HEK293 (cell line): ENCODE measurements around the gene MLN.

Experiments
- CTCF ChIA-PET: fragments of 350-600 bp; formaldehyde crosslinking; extraction: SDS; loops from one replicate; lab custom pipeline; 2021; ENCODE audit warnings: antibody characterized with exemption; lab: Yijun Ruan, JAX
- POLR2A ChIA-PET: fragments of 300-600 bp; formaldehyde crosslinking; extraction: SDS; loops from one replicate; lab custom pipeline; 2020; ENCODE audit warnings: antibody characterized with exemption, inconsistent platforms; lab: Yijun Ruan, JAX
- H3K27ac ChIP-seq: fragments of 200-500 bp; sonication (Bioruptor generic); 2 replicates; pipeline ENCODE4 v1.5.1; 2014; ENCODE audit warnings: low read depth, low read length, control low read depth, inconsistent platforms; ENCODE audit errors: extremely low read depth
- H3K36me3 ChIP-seq, 2 experiments: fragments of 200-500 bp in 1 of 2; sonication (Bioruptor generic) in 1 of 2; 1 replicate in 1 of 2; 2 replicates in 1 of 2; pipeline ENCODE4 v1.5.1; 2014 to 2017; ENCODE audit warnings: inconsistent platforms in 2 of 2, low read length in 2 of 2; ENCODE audit not compliant: control insufficient read depth in 2 of 2, insufficient read depth in 1 of 2
- H3K4me1 ChIP-seq: fragments of 200-500 bp; sonication (Bioruptor generic); 2 replicates; pipeline ENCODE4 v1.5.1; 2014; ENCODE audit warnings: mild to moderate bottlenecking, low read length, inconsistent platforms; ENCODE audit not compliant: control insufficient read depth, insufficient read depth
- H3K4me3 ChIP-seq: 2 replicates; pipeline ENCODE4 v1.5.1; 2011; ENCODE audit warnings: low read depth, mild to moderate bottlenecking, control low read depth, low read length, moderate library complexity
- H3K9me3 ChIP-seq: fragments of 200-500 bp; sonication (Bioruptor generic); 2 replicates; pipeline ENCODE4 v1.5.1; 2014; ENCODE audit warnings: low read depth, low read length, inconsistent platforms; ENCODE audit not compliant: control insufficient read depth, insufficient read depth
- EGR2 ChIP-seq: fragments of 450-650 bp; formaldehyde crosslinking; IDR thresholded peaks from 2 replicates; pipeline ENCODE4 v1.5.1; 2016; ENCODE audit warnings: low read depth, missing biosample characterization, missing genetic modification characterization
- FEZF1 ChIP-seq: fragments of 450-650 bp; formaldehyde crosslinking; IDR thresholded peaks from 2 replicates; pipeline ENCODE4 v1.5.1; 2016; ENCODE audit warnings: missing biosample characterization, missing genetic modification characterization
- GLIS2 ChIP-seq: fragments of 450-650 bp; formaldehyde crosslinking; IDR thresholded peaks from 2 replicates; pipeline ENCODE4 v1.5.1; 2016; ENCODE audit warnings: missing biosample characterization, missing genetic modification characterization
- OSR2 ChIP-seq: fragments of 450-650 bp; formaldehyde crosslinking; IDR thresholded peaks from 2 replicates; pipeline ENCODE4 v1.5.1; 2016; ENCODE audit warnings: missing biosample characterization, missing genetic modification characterization
- PRDM6 ChIP-seq: fragments of 450-650 bp; formaldehyde crosslinking; IDR thresholded peaks from 2 replicates; pipeline ENCODE4 v1.5.1; 2017; ENCODE audit warnings: missing biosample characterization, missing genetic modification characterization
- TCF7L2 ChIP-seq: IDR thresholded peaks from 2 replicates; pipeline ENCODE4 v1.6.1; 2011; ENCODE audit warnings: low read depth, mild to moderate bottlenecking, inconsistent platforms, low read length, moderate library complexity, borderline replicate concordance
- WT1 ChIP-seq: fragments of 450-650 bp; formaldehyde crosslinking; IDR thresholded peaks from 2 replicates; pipeline ENCODE4 v1.5.1; 2016; ENCODE audit warnings: missing biosample characterization, missing genetic modification characterization
- ZBTB17 ChIP-seq: fragments of 450-650 bp; formaldehyde crosslinking; IDR thresholded peaks from 2 replicates; pipeline ENCODE4 v1.5.1; 2016; ENCODE audit warnings: missing biosample characterization, missing genetic modification characterization
- ZBTB7A ChIP-seq: fragments of 450-650 bp; formaldehyde crosslinking; IDR thresholded peaks from 2 replicates; pipeline ENCODE4 v1.5.1; 2016; ENCODE audit warnings: low read depth, missing biosample characterization, missing genetic modification characterization
- ZEB2 ChIP-seq: fragments of 450-650 bp; formaldehyde crosslinking; IDR thresholded peaks from 2 replicates; pipeline ENCODE4 v1.5.1; 2016; ENCODE audit warnings: missing biosample characterization, missing genetic modification characterization
- ZNF133 ChIP-seq: fragments of 450-650 bp; formaldehyde crosslinking; IDR thresholded peaks from 2 replicates; pipeline ENCODE4 v1.5.1; 2016; ENCODE audit warnings: missing biosample characterization, missing genetic modification characterization
- ZNF19 ChIP-seq: fragments of 450-650 bp; formaldehyde crosslinking; IDR thresholded peaks from 2 replicates; pipeline ENCODE4; 2016; ENCODE audit warnings: missing biosample characterization, missing genetic modification characterization, low read depth
- ZNF354C ChIP-seq: fragments of 450-650 bp; formaldehyde crosslinking; IDR thresholded peaks from 2 replicates; pipeline ENCODE4 v1.5.1; 2016; ENCODE audit warnings: missing biosample characterization, missing genetic modification characterization, low read depth, borderline replicate concordance
- ZNF37A ChIP-seq: fragments of 450-650 bp; IDR thresholded peaks from 2 replicates; pipeline ENCODE4 v1.5.1; 2018; ENCODE audit warnings: missing biosample characterization, missing genetic modification characterization
- ZNF394 ChIP-seq: fragments of 450-650 bp; formaldehyde crosslinking; IDR thresholded peaks from 2 replicates; pipeline ENCODE4 v1.5.1; 2016; ENCODE audit warnings: missing biosample characterization, missing genetic modification characterization, mild to moderate bottlenecking, moderate library complexity, borderline replicate concordance
- ZNF48 ChIP-seq: fragments of 450-650 bp; formaldehyde crosslinking; IDR thresholded peaks from 2 replicates; pipeline ENCODE4 v1.5.1; 2016; ENCODE audit warnings: missing biosample characterization, missing genetic modification characterization
- ZNF518A ChIP-seq: fragments of 450-650 bp; formaldehyde crosslinking; conservative IDR thresholded peaks from 2 replicates; pipeline ENCODE4 v1.5.1; 2016; ENCODE audit warnings: low read depth, missing biosample characterization, missing genetic modification characterization
- ZNF558 ChIP-seq: fragments of 450-650 bp; formaldehyde crosslinking; IDR thresholded peaks from 2 replicates; pipeline ENCODE4 v1.5.1; 2016; ENCODE audit warnings: missing biosample characterization, missing genetic modification characterization
- ZNF596 ChIP-seq: fragments of 450-650 bp; IDR thresholded peaks from 2 replicates; pipeline ENCODE4 v1.5.0; 2018; ENCODE audit warnings: missing biosample characterization, mild to moderate bottlenecking, missing genetic modification characterization, moderate library complexity
- ZNF621 ChIP-seq: fragments of 450-650 bp; formaldehyde crosslinking; IDR thresholded peaks from 2 replicates; pipeline ENCODE4 v1.5.1; 2017; ENCODE audit warnings: missing biosample characterization, missing genetic modification characterization
- ZNF624 ChIP-seq: fragments of 450-650 bp; formaldehyde crosslinking; IDR thresholded peaks from 2 replicates; pipeline ENCODE4 v1.5.1; 2017; ENCODE audit warnings: missing biosample characterization, missing genetic modification characterization
- ZNF664 ChIP-seq: fragments of 450-650 bp; formaldehyde crosslinking; IDR thresholded peaks from 2 replicates; pipeline ENCODE4 v1.5.1; 2016; ENCODE audit warnings: missing biosample characterization, missing genetic modification characterization
- ZNF677 ChIP-seq: fragments of 450-650 bp; IDR thresholded peaks from 2 replicates; pipeline ENCODE4 v1.5.0; 2018; ENCODE audit warnings: missing biosample characterization, mild to moderate bottlenecking, missing genetic modification characterization, moderate library complexity
- ZNF701 ChIP-seq: fragments of 450-650 bp; formaldehyde crosslinking; IDR thresholded peaks from 2 replicates; pipeline ENCODE4 v1.5.1; 2016; ENCODE audit warnings: missing biosample characterization, missing genetic modification characterization
- ZNF747 ChIP-seq: fragments of 450-650 bp; formaldehyde crosslinking; IDR thresholded peaks from 2 replicates; pipeline ENCODE4 v1.5.1; 2016; ENCODE audit warnings: missing biosample characterization, missing genetic modification characterization
- ZNF777 ChIP-seq: fragments of 450-650 bp; formaldehyde crosslinking; IDR thresholded peaks from 2 replicates; pipeline ENCODE4 v1.5.1; 2017; ENCODE audit warnings: missing biosample characterization, missing genetic modification characterization, borderline replicate concordance
- TF ChIP-seq, protein P1 (sequence below): fragments of 450-650 bp; formaldehyde crosslinking; IDR thresholded peaks from 2 replicates; pipeline ENCODE4 v1.5.1; 2016; ENCODE audit warnings: missing biosample characterization, missing genetic modification characterization
- TF ChIP-seq, protein P2 (sequence below): fragments of 450-650 bp; formaldehyde crosslinking; IDR thresholded peaks from 2 replicates; pipeline ENCODE4 v1.5.1; 2016; ENCODE audit warnings: missing biosample characterization, missing genetic modification characterization
- TF ChIP-seq, protein P3 (sequence below): fragments of 450-650 bp; formaldehyde crosslinking; IDR thresholded peaks from 2 replicates; pipeline ENCODE4 v1.5.1; 2016; ENCODE audit warnings: missing biosample characterization, missing genetic modification characterization

The MLN gene

DNA sequence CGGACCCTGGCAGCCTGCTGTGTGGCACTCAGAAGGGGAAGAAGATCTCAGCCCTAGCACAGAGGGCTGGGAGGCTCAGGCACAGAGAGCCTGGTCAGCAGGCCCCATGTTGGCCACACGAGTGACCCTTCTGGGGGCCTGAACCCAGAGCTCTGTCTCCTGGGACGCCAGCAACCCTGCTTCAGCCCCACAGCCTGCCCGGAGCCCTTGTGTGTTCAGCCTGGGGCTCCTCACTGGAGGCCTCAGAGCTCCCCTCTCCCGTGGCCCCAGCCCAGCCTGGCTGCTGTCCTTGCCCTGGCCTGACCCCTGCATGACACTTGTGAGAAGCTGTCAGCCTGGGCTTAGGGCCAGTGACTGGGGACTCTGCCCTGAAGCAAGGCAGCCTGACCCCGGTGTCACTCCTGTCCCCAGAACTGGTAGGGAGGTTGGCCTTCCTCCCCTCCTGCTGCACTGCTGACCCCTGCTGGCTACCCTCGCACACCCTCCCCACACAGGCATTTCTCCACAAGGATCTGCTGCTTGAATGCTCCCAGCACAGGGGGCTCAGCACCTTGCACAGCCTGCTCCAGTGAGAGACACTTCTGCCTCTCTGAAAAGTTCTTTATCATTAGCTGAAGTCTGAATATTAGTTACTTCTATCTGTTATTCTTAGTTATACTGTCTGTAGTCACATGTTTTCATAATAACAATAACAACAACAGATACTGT, 41.7 kb downstream of the MLN start (continued):
- TF ChIP-seq ZNF133 (tag by site-specific recombination) (no peak), FEZF1 (no peak), ZNF37A (no peak), TCF7L2 (no peak), EGR2 (tag by site-specific recombination) (no peak), ZBTB7A (tag by site-specific recombination) (no peak), ZNF19 (tag by site-specific recombination) (no peak), ZBTB17 (tag by site-specific recombination) (peak; percentile 17; the same call in 1 of the 2 replicates), PRDM6 (tag by site-specific recombination) (no peak), ZNF558 (tag by site-specific recombination) (no peak), OSR2 (tag by site-specific recombination) (no peak), ZNF624 (tag by site-specific recombination) (no peak), WT1 (peak; percentile 65), ZNF621 (tag by site-specific recombination) (no peak), ZNF777 (tag by site-specific recombination) (no peak), ZNF747 (no peak), ZNF596 (tag by site-specific recombination) (no peak)
- TF ChIP-seq, protein P1, sequence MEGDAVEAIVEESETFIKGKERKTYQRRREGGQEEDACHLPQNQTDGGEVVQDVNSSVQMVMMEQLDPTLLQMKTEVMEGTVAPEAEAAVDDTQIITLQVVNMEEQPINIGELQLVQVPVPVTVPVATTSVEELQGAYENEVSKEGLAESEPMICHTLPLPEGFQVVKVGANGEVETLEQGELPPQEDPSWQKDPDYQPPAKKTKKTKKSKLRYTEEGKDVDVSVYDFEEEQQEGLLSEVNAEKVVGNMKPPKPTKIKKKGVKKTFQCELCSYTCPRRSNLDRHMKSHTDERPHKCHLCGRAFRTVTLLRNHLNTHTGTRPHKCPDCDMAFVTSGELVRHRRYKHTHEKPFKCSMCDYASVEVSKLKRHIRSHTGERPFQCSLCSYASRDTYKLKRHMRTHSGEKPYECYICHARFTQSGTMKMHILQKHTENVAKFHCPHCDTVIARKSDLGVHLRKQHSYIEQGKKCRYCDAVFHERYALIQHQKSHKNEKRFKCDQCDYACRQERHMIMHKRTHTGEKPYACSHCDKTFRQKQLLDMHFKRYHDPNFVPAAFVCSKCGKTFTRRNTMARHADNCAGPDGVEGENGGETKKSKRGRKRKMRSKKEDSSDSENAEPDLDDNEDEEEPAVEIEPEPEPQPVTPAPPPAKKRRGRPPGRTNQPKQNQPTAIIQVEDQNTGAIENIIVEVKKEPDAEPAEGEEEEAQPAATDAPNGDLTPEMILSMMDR (tag by site-specific recombination) = peak; percentile 95
- TF ChIP-seq, protein P2, sequence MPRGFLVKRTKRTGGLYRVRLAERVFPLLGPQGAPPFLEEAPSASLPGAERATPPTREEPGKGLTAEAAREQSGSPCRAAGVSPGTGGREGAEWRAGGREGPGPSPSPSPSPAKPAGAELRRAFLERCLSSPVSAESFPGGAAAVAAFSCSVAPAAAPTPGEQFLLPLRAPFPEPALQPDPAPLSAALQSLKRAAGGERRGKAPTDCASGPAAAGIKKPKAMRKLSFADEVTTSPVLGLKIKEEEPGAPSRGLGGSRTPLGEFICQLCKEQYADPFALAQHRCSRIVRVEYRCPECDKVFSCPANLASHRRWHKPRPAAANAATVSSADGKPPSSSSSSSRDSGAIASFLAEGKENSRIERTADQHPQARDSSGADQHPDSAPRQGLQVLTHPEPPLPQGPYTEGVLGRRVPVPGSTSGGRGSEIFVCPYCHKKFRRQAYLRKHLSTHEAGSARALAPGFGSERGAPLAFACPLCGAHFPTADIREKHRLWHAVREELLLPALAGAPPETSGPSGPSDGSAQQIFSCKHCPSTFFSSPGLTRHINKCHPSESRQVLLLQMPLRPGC (tag by site-specific recombination) = no peak
- TF ChIP-seq, protein P3, sequence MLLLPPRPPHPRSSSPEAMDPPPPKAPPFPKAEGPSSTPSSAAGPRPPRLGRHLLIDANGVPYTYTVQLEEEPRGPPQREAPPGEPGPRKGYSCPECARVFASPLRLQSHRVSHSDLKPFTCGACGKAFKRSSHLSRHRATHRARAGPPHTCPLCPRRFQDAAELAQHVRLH (tag by site-specific recombination) = peak; percentile 79; the same call in 1 of the 2 replicates
- TF ChIP-seq, all 188 proteins: peak for 10

- no peak overlapping the region for H3K4me3 ChIP-seq
- TF ChIP-seq ZNF48 (tag by site-specific recombination) (no peak), ZNF518A (tag by site-specific recombination) (no peak), ZNF664 (tag by site-specific recombination) (no peak), ZEB2 (tag by site-specific recombination) (no peak), GLIS2 (tag by site-specific recombination) (no peak), ZNF677 (tag by site-specific recombination) (no peak), ZNF394 (no peak), ZNF701 (no peak), ZNF354C (tag by site-specific recombination) (no peak), ZNF596 (tag by site-specific recombination) (no peak)
These were observed 42.3 kb downstream of the MLN start for GRCh38 chr6:33761581-33761921.

More at GRCh38 chr6:33761581-33761921, 42.3 kb downstream of the MLN start:
- Histone ChIP-seq H3K9me3 (no peaks in the 10 kb centered on the region), H3K36me3 (no peaks in the 10 kb centered on the region), H3K4me1 (peaks cover 16% of the 10 kb centered on the region), H3K27ac (peak overlapping the region; percentile 37; the same call in 1 of the 2 replicates)
- CTCF ChIA-PET = interaction anchor here (0.6 to 12.1 kb wide), 15 partner anchors 9 to 393 kb away, joined by 3 to 193 read pairs (median 4); partner anchors contain the start of genes IP6K3 and UQCC2
- POLR2A ChIA-PET = interaction anchor here (1.6 kb wide), 1 partner anchor 10 kb away, joined by 5 read pairs; no protein-coding TSS in a partner anchor
